Right ventricle myocardium inferior (tissue), 1 donor: ENCODE data around the gene ZNF155. TPM values are rescaled to one million over a fixed set of nuclear protein-coding genes. Genes with fewer than 3 reads are reported as not detected.

Source experiments
- ATAC-seq: fragments of 200-7000 bp; cut with Tn5 transposase; one replicate; pipeline ENCODE4 v1.9.1; 2020; ENCODE audit warnings: mild to moderate bottlenecking, moderate library complexity
- DNase-seq: peaks from one replicate; pipeline ENCODE4 v3.0.0; 2021; ENCODE audit errors: missing footprints
- intact Hi-C: fragments of 100-400 bp; cut with DNase I; formaldehyde crosslinking; loops from one replicate; pipeline ENCODE4 v1.11.0; 2022
- total RNA-seq: library from RNA; stranded (reverse); fragmentation: NEBNext Ultra II Directional; extraction: Animal tissue kit (Norgen Biotek cat#: 25700); gene quantifications from one replicate; pipeline ENCODE4 v1.2.1, GENCODE V29; 2021
- donor health status: DM: no; HTN: yes; CAD: no; lungs with severe emphysema.

ZNF155 gene
- total RNA-seq, 1 donor from 2014 or later = 7.6 TPM

GRCh38 chr19:44002212-44002565 is 18.2 kb downstream of the ZNF155 start:
- DNase-seq = no peak
- intact Hi-C loops = loop anchor here (1.0 to 10.0 kb wide), 2 partner anchors 18 to 53 kb away; partner anchors contain the start of genes ZNF155 and ZNF223
- no peak for ATAC-seq

DNA sequence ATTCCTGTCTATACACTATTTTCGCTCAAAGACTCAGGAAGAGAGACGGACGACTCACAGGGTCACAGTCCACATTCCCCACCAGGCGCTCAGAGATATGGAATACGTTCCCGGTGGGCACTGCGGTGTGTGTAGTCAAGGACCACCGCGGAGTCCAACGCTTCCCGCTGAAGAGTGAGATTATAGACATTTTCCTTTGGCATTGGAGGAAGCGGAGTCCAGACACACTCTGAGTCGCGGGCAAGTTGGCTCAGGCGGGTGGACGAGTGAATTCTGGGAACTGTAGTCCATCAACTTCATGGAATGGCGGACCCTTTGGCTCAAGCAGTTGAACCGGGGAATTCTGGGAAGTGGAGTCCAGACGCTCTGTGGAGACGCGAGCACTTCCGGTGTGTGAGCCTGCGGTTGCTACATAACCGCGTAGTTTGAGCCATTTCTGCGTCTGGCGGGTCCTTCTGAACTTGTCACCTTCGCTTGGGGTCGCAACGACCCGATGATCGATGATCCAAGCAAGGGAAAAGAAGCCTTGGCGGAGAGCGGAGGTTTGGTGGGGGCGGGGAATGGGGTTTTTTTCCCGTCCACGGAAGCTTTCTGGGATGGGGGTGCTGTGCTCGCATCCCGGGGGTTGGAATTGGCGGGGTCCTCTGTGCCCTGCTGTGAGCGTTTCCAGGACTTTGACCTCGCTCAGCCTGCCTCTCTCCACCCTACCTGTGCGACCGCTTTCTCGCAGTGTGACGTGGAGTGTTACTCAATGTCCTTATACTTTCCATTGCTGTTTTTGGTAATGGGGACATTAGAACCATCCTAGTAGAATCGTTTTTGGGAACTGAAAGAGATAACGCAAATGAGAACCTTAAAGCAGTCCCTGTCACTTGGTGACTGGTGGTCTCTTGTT is 18.8 kb downstream of the ZNF155 start, which contains the start of gene ZNF230:
Gene ZNF230 (plus strand): TSS at position 392 of the 895 bp plus-strand sequence. CDS start 4,122 bp downstream, outside the sequence.
- intact Hi-C loops = loop anchor here (1.0 to 10.0 kb wide), 2 partner anchors 19 to 52 kb away; partner anchors contain the start of genes ZNF155 and ZNF223
- ATAC-seq = peak; percentile 99
- DNase-seq = peak; percentile 91

DNA sequence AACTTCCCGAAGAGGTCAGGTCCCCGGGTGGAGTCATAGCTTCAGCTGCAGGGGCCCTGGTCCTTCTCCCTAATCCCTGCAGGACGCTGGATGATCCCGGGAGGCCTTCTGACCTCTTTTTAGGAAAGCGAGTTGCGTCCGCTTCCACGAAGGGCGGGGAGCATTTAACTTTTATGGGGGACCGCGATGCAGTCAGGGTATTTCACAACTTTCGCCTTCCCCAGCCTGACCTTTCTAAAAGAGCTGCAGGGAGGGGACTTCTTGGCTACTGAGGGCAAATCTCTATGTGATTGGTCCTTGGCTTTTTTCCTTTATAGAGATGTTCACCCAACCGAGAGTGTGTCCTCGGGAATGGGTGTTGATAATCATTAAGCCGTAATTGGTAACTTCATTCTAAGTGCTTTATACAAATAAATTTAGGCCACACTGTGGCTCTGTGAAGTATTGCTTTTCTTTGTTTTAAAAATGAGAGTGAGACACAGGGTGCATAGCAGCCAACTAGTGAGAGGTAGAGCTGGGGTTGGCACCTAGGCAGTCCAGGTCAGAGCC is 19.5 kb downstream of the ZNF155 start:
- ATAC-seq = no peak
- no peak for DNase-seq
- intact Hi-C loops = loop anchor here (10.0 kb wide), 1 partner anchor 51 kb away; the partner anchor contains the start of gene ZNF223

DNA sequence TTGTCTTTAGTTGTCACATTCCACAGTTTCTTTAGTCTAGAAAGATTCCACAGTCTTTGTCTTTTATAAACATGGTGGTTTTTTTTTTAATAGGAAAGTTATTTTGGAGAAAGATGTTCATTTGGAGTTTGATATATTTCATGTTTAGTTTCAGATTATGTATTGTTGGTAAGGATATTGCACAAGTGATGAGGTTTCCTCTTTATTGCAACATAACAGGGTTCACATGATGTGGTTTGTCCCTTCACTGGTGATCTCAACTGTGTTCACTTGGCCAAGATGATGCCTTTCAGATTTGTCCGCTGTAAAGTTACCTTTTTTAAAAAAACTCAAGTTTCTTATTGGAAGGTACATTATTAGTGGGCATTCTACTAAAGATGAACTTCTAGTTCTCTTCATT is 22.0 kb downstream of the ZNF155 start:
- intact Hi-C loops = loop anchor here (10.0 kb wide), 1 partner anchor 49 kb away; the partner anchor contains the start of gene ZNF223
- no peak for ATAC-seq

GRCh38 chr19:44007473-44007872 is 23.5 kb downstream of the ZNF155 start:
- no peak for ATAC-seq
- intact Hi-C loops = loop anchor here (10.0 kb wide), 1 partner anchor 47 kb away; the partner anchor contains the start of gene ZNF223

More for the DNA sequence above, 22.0 kb downstream of the ZNF155 start:
- DNase-seq = no peak

GRCh38 chr19:44010468-44010867 is 26.5 kb downstream of the ZNF155 start:
- no peak for ATAC-seq
- no peak for DNase-seq
- intact Hi-C loops = no loop called here

More at GRCh38 chr19:44007473-44007872, 23.5 kb downstream of the ZNF155 start:
- no peak for DNase-seq

DNA sequence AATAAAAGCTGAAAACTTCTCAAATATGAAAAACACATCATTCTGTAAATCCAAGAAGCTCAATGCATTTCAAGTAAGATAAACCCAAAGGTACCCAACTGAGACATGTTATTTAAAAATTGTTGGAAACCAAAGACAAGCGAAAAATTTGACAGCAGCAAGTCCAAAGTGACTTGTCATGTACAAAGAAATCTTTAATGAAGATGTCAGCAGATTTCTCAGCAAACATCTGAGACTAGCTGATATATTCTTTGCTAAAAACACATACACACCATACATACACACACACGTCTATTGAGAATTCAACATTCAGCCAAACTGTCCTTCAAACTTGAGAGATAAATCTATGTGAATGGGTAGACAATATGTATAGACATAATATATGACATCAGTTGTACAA is 35.5 kb downstream of the ZNF155 start:
- ATAC-seq = no peak
- intact Hi-C loops = no loop called here
- no peak for DNase-seq

DNA sequence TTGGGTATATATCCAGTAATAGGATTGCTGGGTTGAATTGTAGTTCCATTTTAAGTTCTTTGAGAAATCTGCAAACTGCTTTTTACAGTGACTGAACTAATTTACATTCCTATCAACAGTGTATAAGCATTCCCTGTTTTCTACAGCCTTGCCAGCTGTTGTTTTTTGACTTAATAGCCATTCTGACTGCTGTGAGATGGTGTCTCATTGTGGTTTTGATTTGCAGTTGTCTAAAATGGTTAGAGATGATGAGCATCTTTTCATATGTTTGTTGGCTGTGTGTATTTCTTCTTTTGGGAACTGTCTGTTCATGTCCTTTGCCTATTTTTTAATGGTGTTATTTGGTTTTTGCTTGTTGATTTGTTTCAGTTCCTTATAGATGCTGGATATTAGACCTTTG is 37.2 kb downstream of the ZNF155 start:
- ATAC-seq = no peak
- no peak for DNase-seq
- intact Hi-C loops = no loop called here

DNA sequence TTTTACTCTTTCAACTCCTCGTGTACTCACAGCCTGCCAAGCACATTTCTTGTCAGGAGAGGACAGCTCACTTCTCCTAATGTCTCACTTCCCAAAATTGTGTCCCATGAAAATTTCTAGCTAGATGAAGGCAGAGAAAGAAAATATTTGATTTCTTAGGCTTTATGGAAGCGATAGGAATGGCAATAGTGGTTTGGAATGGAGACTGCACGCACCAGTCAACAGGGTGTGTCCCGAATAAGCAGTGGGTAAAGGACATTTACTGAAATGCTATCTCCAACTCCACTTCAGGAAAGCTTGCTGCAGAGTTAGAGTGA is 40.9 kb downstream of the ZNF155 start:
- DNase-seq (no peak), ATAC-seq (peak; percentile 31)
- intact Hi-C loops = loop anchor here (1.0 kb wide), 1 partner anchor 26 kb away; no protein-coding TSS in a partner anchor

DNA sequence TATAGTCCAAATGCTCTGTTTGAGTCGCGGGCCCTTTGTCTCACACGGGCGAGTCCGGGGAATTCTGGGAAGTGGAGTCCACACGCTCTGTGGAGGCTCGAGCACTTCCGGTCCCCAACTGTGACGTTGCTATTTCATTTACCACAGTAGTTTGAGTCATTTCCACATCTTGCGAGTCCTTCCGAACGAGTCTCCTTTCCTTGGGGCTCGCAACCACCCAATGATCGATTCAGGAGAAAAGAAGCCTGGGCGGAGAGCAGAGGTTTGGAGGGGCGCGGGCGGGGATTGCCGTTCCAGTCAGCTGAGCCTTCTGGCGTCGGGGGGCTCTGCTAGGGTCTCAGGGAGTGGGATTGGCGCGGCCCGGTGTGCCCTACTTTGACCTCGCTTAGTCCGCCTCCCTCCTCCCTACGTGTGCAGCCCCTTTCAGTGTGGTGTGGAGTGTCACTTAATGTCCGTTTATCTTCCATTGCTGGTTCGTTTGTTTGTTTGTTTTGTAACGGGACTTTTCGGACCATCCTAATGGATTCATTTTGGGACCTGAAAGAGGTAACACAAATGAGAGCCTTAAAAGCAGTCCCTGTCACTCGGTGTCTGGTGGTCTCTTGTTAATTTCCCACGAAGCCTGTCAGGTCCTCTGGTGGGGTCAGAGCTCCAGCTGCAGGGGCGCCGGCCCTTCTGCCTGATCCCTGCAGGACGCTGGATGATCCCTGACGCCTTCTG is 41.4 kb downstream of the ZNF155 start, which contains the start of gene ZNF222:
Gene ZNF222 (plus strand): TSS at position 163 of the 720 bp plus-strand sequence. CDS start 58 bp downstream, at position 221.
- peak; percentile 92 for DNase-seq
- intact Hi-C loops = loop anchor here (1.0 kb wide), 1 partner anchor 26 kb away; no protein-coding TSS in a partner anchor
- peak; percentile 98 for ATAC-seq

DNA sequence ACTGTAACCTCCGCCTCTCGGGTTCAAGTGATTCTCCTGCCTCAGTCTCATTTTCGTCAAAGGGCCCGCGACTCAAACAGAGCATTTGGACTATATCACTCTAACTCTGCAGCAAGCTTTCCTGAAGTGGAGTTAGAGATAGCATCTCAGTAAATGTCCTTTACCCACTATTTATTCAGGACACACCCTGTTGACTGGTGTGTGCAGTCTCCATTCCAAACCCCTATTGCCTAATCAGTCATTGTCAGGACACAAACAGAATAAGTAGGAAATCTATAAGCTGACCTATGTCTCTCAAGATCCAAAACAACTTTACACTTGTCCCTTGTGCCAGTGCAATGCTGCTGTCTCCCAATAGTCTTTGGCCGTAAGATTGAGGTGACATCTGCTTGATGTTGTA is 42.6 kb downstream of the ZNF155 start:
- DNase-seq (no peak), ATAC-seq (no peak)
- intact Hi-C loops = no loop called here

- ATAC-seq = no peak
- no peak for DNase-seq
- intact Hi-C loops = no loop called here
Measured at GRCh38 chr19:44032001-44032610, 48.1 kb downstream of the ZNF155 start.

GRCh38 chr19:44042147-44042546 is 58.2 kb downstream of the ZNF155 start:
- DNase-seq = no peak
- no peak for ATAC-seq
- intact Hi-C loops = no loop called here

Other genes starting within 250 kb of the ZNF155 start
- gene SMG9, start 229.2 kb upstream of the ZNF155 start, total RNA-seq = 15.7 TPM
- 0.41 TPM for gene KCNN4, start 203.2 kb upstream of the ZNF155 start, total RNA-seq
- gene LYPD5, start 181.7 kb upstream of the ZNF155 start, total RNA-seq = 0.92 TPM
- gene ZNF283, start 156.9 kb upstream of the ZNF155 start, total RNA-seq = 11.1 TPM
- 7.6 TPM for gene ZNF404, start 100.2 kb upstream of the ZNF155 start, total RNA-seq
- gene ZNF45, start 48.9 kb upstream of the ZNF155 start, total RNA-seq = 7.8 TPM
- gene ZNF221, start 33.0 kb upstream of the ZNF155 start, total RNA-seq = 3.9 TPM
- gene ZNF230, start 18.8 kb downstream of the ZNF155 start, total RNA-seq = 2.1 TPM
- gene ZNF222, start 41.2 kb downstream of the ZNF155 start, total RNA-seq = 2.6 TPM
- gene ZNF223, start 67.8 kb downstream of the ZNF155 start, total RNA-seq = 2.4 TPM
- 1.7 TPM for gene ZNF284, start 88.0 kb downstream of the ZNF155 start, total RNA-seq
- 10.2 TPM for gene ZNF224, start 110.2 kb downstream of the ZNF155 start, total RNA-seq
- gene ZNF225, start 129.2 kb downstream of the ZNF155 start, total RNA-seq = 3.0 TPM
- gene ZNF234, start 157.4 kb downstream of the ZNF155 start, total RNA-seq = 9.4 TPM
- gene ZNF226, start 180.9 kb downstream of the ZNF155 start, total RNA-seq = 15.7 TPM
- 13.1 TPM for gene ZNF227, start 228.3 kb downstream of the ZNF155 start, total RNA-seq